ENCODE results near the gene FOSL1. TPM values are rescaled to one million over a fixed set of nuclear protein-coding genes. Genes with fewer than 3 reads are reported as not detected.

Gene FOSL1
- total RNA-seq, 1 experiment from 2014 or later = 33.7 TPM

GRCh38 chr11:65917077-65917433 is 16.9 kb upstream of the FOSL1 start:
- peak overlapping the region; percentile 83 to 89 for H3K4me3 Mint-ChIP-seq
- no peaks in the 10 kb centered on the region for H3K79me2 ChIP-seq (ENCODE audit: insufficient read depth, low read length)

More at GRCh38 chr11:65917077-65917433, 16.9 kb upstream of the FOSL1 start:
- H2BK20ac ChIP-seq (ENCODE audit: low read depth, low read length, poor library complexity, severe bottlenecking) = no peak overlapping the region
- WGBS (ENCODE audit: extremely low coverage, insufficient read length, low lambda C conversion rate) = no CpG with 5 or more reads among the region's 3 CpGs
- no peaks in the 10 kb centered on the region for H3K9me3 ChIP-seq (ENCODE audit: control insufficient read depth, low read depth, low read length)
- Mint-ChIP-seq H3K4me1 (peaks cover 21 to 28% of the 10 kb centered on the region in 2 experiments), H3K36me3 (ENCODE audit: insufficient read depth in 1 of 3, low read depth in 3 of 3) (peaks cover 0 to 11% (median 8%) of the 10 kb centered on the region in 3 experiments; a peak in 6 of 7 replicates), H3K27ac (0 out of 7 replicates have a peak overlapping the region, but pooled peaks of 1 of the 3 experiments have one; percentile 27), H3K27me3 (ENCODE audit: low read depth) (peaks cover 4% of the 10 kb centered on the region), H3K9me3 (no peaks in the 10 kb centered on the region; a peak in 1 of 5 replicates)
- H2BK120ac ChIP-seq (ENCODE audit: low read depth, low read length, poor library complexity, severe bottlenecking) = no peak overlapping the region
- no peaks in the 10 kb centered on the region; the same call in 1 of the 2 replicates for H3K4me1 ChIP-seq (ENCODE audit: insufficient read depth, low read length)
- H4K20me1 ChIP-seq (ENCODE audit: control insufficient read depth, insufficient read depth, insufficient read length) = no peaks in the 10 kb centered on the region
- no peak overlapping the region for H3K27ac ChIP-seq (ENCODE audit: insufficient read length, low read depth, low read length)
- H2BK12ac ChIP-seq (ENCODE audit: insufficient read length, low read depth, low read length) = no peak overlapping the region
- H3K9ac ChIP-seq (ENCODE audit: extremely low read depth, insufficient read length, low read length) = no peak overlapping the region
- H3K18ac ChIP-seq (ENCODE audit: insufficient read length, low read depth, low read length) = no peak overlapping the region
- no peak overlapping the region for H4K8ac ChIP-seq (replicated peaks; ENCODE audit: insufficient read length, low read depth, low read length)
- no peaks in the 10 kb centered on the region for H3K79me1 ChIP-seq (ENCODE audit: insufficient read depth, low read depth, low read length, poor library complexity, severe bottlenecking)
- H2BK5ac ChIP-seq (ENCODE audit: insufficient read length, low read length) = no peak overlapping the region
- H3K4me2 ChIP-seq (ENCODE audit: insufficient read depth, insufficient read length, low read length) = no peak overlapping the region
- no peak overlapping the region for H2AFZ ChIP-seq (ENCODE audit: low read length)
- no peak for DNase-seq
- H3T11ph ChIP-seq (ENCODE audit: low read length) = no peak overlapping the region
- no peak overlapping the region for H3K23ac ChIP-seq (ENCODE audit: insufficient read length, low read depth, low read length)
- TF ChIP-seq CTCF (conservative IDR thresholded peaks at IDR 0.05) = no peak
- H4K5ac ChIP-seq (ENCODE audit: insufficient read length, low read depth, low read length) = no peak overlapping the region
- no peak overlapping the region for H4K91ac ChIP-seq (ENCODE audit: insufficient read length, low read depth, low read length)
- H3K23me2 ChIP-seq (ENCODE audit: insufficient read length, low read depth, low read length, poor library complexity, severe bottlenecking) = peaks cover 11% of the 10 kb centered on the region
- H3K4ac ChIP-seq (ENCODE audit: low read depth, low read length) = no peak overlapping the region
- no peak overlapping the region for H2AK5ac ChIP-seq (ENCODE audit: insufficient read length, low read length)
- H3K14ac ChIP-seq (ENCODE audit: insufficient read depth, low read length) = no peak overlapping the region
- no peak overlapping the region for H2BK15ac ChIP-seq (ENCODE audit: low read depth, low read length)
- no peak overlapping the region for H3K56ac ChIP-seq (ENCODE audit: insufficient read length, low read depth, low read length)
- H3K27me3 ChIP-seq (ENCODE audit: insufficient read depth, low read length) = no peaks in the 10 kb centered on the region

All from H9 (cell line).